Omental fat pad (tissue), 4 donors: ENCODE data around the gene SNAP29. TPM values are rescaled to one million over a fixed set of nuclear protein-coding genes. Genes with fewer than 3 reads are reported as not detected.

Experiments
- ATAC-seq: fragments of 150-250 bp; one replicate; pipeline ENCODE4 v1.9.1; 2016; ENCODE audit warnings: mild to moderate bottlenecking, moderate library complexity; ENCODE audit not compliant: low FRiP score
- DNase-seq: peaks from one replicate; pipeline ENCODE4 v3.0.0-alpha.2; 2019; ENCODE audit warnings: low spot score
- CTCF ChIP-seq, 3 donors: fragments of 450-650 bp; IDR thresholded peaks; one replicate each; pipeline ENCODE4 v1.5.1; 2016 to 2017; ENCODE audit warnings: antibody characterized with exemption in 3 of 3, mild to moderate bottlenecking in 3 of 3, moderate library complexity in 2 of 3
- total RNA-seq, 4 donors: library from RNA; depleted of rRNA; stranded (reverse); fragments of >200 nt; gene quantifications; one replicate each; pipeline ENCODE4 v1.1.0, GENCODE V29; 2016

The SNAP29 gene
- total RNA-seq, 4 donors from 2014 or later: 17.2 to 25.1 (median 20.1) TPM

- no peak for DNase-seq
- no peak for TF ChIP-seq CTCF (IDR thresholded peaks at IDR 0.05)
- ATAC-seq: no peak
Observed at GRCh38 chr22:20881231-20881630, 22.4 kb downstream of the SNAP29 start.

GRCh38 chr22:20881869-20882815, 23.3 kb downstream of the SNAP29 start:
- no peak for TF ChIP-seq CTCF (IDR thresholded peaks at IDR 0.05)
- DNase-seq: no peak
- ATAC-seq: no peak

- ATAC-seq (no peak), DNase-seq (no peak)
- TF ChIP-seq CTCF (IDR thresholded peaks at IDR 0.05): no peak
Observed at GRCh38 chr22:20882855-20883254, 24.0 kb downstream of the SNAP29 start.

- no peak for TF ChIP-seq CTCF (IDR thresholded peaks at IDR 0.05)
- ATAC-seq (no peak), DNase-seq (no peak)
Observed at GRCh38 chr22:20884454-20884853, 25.6 kb downstream of the SNAP29 start.

- ATAC-seq (no peak), DNase-seq (no peak)
- TF ChIP-seq CTCF (IDR thresholded peaks at IDR 0.05): no peak
Observed at GRCh38 chr22:20885017-20885556, 26.3 kb downstream of the SNAP29 start.

- DNase-seq (peak; percentile 57), ATAC-seq (peak; percentile 98)
- peak in 1 of 3 donors; percentile 69 for TF ChIP-seq CTCF (IDR thresholded peaks at IDR 0.05)
Observed at GRCh38 chr22:20885557-20886323, 26.9 kb downstream of the SNAP29 start.
